ENCODE results near the gene DNAJC11.
"Not testable (repeated sequence)": the region's sequence is repeated elsewhere in the genome, so short reads cannot be mapped to it uniquely, and the experiment has no call there.

Gene DNAJC11

GRCh38 chr1:6648556-6648955 is 53.1 kb downstream of the DNAJC11 start:
- DNase-seq (ENCODE audit: low read depth): no peak

- DNase-seq (ENCODE audit: low read depth): no peak
Observed at GRCh38 chr1:6646499-6647148, 55.0 kb downstream of the DNAJC11 start.

- no peak for DNase-seq (ENCODE audit: low read depth)
Observed at GRCh38 chr1:6645018-6645417, 56.6 kb downstream of the DNAJC11 start.

- DNase-seq (ENCODE audit: low read depth): not testable (repeated sequence)
Observed at GRCh38 chr1:6640867-6641266, 60.7 kb downstream of the DNAJC11 start.

- no peak for DNase-seq (ENCODE audit: low read depth)
Observed at GRCh38 chr1:6638226-6638625, 63.4 kb downstream of the DNAJC11 start.

GRCh38 chr1:6637770-6638169 is 63.8 kb downstream of the DNAJC11 start:
- no peak for DNase-seq (ENCODE audit: low read depth)

GRCh38 chr1:6636778-6637177 is 64.8 kb downstream of the DNAJC11 start:
- DNase-seq (ENCODE audit: low read depth): not testable (repeated sequence)

GRCh38 chr1:6635910-6636760 is 65.5 kb downstream of the DNAJC11 start:
- DNase-seq (ENCODE audit: low read depth): no peak

- no peak for DNase-seq (ENCODE audit: low read depth)
Observed at GRCh38 chr1:6635161-6635909, 66.3 kb downstream of the DNAJC11 start.

- peak; percentile 26 for DNase-seq (ENCODE audit: low read depth)
Observed at GRCh38 chr1:6634371-6635052, 67.1 kb downstream of the DNAJC11 start.

GRCh38 chr1:6632588-6633514 is 68.8 kb downstream of the DNAJC11 start:
- no peak for DNase-seq (ENCODE audit: low read depth)

- DNase-seq (ENCODE audit: low read depth): no peak
Observed at GRCh38 chr1:6631058-6631457, 70.6 kb downstream of the DNAJC11 start.

- no peak for DNase-seq (ENCODE audit: low read depth)
Observed at GRCh38 chr1:6630027-6630426, 71.6 kb downstream of the DNAJC11 start.

- DNase-seq (ENCODE audit: low read depth): no peak
Observed at GRCh38 chr1:6628971-6629479, 72.6 kb downstream of the DNAJC11 start.

- no peak for DNase-seq (ENCODE audit: low read depth)
Observed at GRCh38 chr1:6627841-6628545, 73.6 kb downstream of the DNAJC11 start.

GRCh38 chr1:6627031-6627430 is 74.6 kb downstream of the DNAJC11 start:
- DNase-seq (ENCODE audit: low read depth): no peak

- DNase-seq (ENCODE audit: low read depth): no peak
Observed at GRCh38 chr1:6625584-6626149, 75.9 kb downstream of the DNAJC11 start.

- DNase-seq (ENCODE audit: low read depth): peak; percentile 88
Observed at GRCh38 chr1:6624710-6625583, 76.7 kb downstream of the DNAJC11 start, which contains the start of gene THAP3. TSS of gene THAP3 (plus strand) at chr1:6624868. CDS start at chr1:6625219, 351 bp downstream.
